GM19455 (cell line): ENCODE measurements around the gene TAX1BP1.
A peak's percentile ranks its signal among the peaks of the same experiment; 100 is the strongest.

ENCODE experiments used
- ATAC-seq: cut with Tn5 transposase; IDR thresholded peaks from one replicate; pipeline ENCODE4 v1.9.1; 2021; ENCODE audit not compliant: unreplicated experiment

TAX1BP1 gene

GRCh38 chr7:27739909-27740448 lies at the start of gene TAX1BP1:
TAX1BP1 (plus strand) TSS chr7:27740162; CDS start chr7:27748525, 8,363 bp downstream.
- ATAC-seq = peak; percentile 96

DNA sequence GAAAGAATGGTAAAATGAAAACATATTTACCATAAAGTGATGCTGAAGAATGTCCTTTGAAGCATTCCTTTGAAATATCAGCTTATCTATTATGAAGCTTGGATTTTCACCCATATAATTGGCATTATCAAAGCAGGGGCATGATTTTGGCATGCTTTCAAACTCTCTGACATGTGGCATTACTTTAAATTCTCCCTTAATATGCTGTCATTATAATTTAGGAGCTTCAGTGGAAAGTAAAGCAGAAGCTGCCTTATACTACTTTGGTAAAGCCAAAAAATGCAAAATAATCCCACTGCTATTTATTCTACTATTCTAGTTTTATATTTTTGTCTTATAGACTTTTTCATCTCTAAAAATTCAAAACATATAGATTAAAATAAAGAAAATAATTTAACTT lies 49.3 kb upstream of the TAX1BP1 start:
- no peak for ATAC-seq

GRCh38 chr7:27693794-27694193 lies 46.2 kb upstream of the TAX1BP1 start:
- ATAC-seq = no peak

DNA sequence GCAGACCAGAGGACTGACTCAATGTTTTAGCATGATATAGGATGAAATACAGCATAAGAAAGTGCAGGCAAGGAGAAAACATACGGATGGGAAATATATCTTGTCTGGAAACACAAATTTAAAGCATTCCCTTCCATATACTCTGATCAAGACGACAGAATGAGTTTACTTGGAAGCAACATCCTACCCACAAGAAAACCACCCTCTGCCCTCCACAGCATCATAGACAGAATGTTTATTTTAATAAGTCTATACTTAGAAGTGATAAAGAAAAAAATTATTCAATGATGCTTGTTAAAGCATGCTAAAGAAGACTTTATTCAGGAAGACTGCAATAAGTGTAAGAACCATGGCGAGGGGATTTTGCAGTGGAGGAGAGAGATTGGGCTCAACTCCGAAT lies 44.9 kb upstream of the TAX1BP1 start:
- ATAC-seq = no peak

DNA sequence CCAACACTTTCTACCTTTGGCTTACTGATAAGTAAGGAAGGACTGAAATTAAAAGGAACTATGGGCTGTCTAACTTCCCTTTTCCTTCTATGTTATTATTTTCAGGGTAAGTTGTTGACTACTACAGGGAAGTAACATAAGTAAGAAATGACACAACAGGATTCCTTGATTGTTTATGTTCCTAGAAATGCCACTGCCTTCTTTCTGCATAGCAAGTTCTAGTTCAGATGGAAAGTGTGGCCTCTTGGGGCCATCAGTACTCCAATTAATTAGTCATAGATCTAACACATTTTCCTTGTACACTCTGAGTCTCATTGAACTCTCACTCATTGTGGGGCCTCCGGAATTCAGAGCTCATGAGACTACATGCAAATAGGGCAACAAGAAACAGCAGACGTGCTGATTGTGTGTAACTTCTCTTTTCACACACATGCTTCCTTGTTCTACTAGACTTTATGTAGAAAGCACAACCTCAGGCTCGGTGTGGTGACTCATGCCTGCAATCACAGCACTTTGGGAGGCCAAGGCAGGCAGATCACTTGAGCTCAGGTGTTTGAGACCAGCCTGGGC lies 42.0 kb upstream of the TAX1BP1 start:
- ATAC-seq = peak; percentile 73

- no peak for ATAC-seq
These were observed 40.2 kb upstream of the TAX1BP1 start for GRCh38 chr7:27699751-27700150.

- no peak for ATAC-seq
These were observed 39.5 kb upstream of the TAX1BP1 start for GRCh38 chr7:27700501-27700900.

DNA sequence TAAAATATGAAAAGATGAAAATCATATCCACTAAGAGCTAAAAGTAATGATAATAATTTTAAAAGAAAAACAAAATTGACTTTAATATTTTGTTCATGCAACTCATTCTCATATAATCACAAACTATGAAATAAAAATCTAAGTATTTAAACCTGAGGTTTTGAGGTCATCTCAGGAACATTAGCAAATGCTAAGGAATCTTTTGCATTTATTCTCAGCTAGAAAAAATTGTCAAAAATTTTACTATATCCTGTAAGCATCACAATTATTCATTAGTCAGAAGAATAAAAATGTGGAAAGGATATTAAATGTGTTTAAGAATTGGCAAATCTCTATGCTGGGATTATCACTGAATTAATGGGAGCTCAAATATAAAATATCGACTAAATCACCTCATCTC lies 36.8 kb upstream of the TAX1BP1 start:
- no peak for ATAC-seq

GRCh38 chr7:27704422-27705199 lies 35.4 kb upstream of the TAX1BP1 start:
- ATAC-seq = no peak

DNA sequence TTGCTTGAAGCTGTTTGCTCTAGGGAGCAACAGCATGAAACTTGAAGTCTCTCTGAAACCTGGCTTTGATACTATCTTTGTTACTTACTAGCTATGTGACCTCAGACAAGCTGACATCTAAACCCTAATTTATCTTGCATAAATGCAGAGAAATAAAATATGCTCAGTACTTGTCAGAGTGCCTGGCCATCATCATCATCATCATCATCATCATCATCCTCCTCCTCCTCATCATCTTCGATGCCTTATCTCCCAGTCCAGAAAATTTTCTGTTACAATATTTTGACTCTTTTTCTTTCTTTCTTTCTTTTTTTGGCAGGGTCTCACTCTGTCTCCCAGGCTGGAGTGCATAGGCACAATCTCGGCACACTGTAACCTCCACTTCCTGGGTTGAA lies 34.8 kb upstream of the TAX1BP1 start:
- no peak for ATAC-seq

- ATAC-seq = no peak
These were observed 31.5 kb upstream of the TAX1BP1 start for GRCh38 chr7:27708485-27708884.

DNA sequence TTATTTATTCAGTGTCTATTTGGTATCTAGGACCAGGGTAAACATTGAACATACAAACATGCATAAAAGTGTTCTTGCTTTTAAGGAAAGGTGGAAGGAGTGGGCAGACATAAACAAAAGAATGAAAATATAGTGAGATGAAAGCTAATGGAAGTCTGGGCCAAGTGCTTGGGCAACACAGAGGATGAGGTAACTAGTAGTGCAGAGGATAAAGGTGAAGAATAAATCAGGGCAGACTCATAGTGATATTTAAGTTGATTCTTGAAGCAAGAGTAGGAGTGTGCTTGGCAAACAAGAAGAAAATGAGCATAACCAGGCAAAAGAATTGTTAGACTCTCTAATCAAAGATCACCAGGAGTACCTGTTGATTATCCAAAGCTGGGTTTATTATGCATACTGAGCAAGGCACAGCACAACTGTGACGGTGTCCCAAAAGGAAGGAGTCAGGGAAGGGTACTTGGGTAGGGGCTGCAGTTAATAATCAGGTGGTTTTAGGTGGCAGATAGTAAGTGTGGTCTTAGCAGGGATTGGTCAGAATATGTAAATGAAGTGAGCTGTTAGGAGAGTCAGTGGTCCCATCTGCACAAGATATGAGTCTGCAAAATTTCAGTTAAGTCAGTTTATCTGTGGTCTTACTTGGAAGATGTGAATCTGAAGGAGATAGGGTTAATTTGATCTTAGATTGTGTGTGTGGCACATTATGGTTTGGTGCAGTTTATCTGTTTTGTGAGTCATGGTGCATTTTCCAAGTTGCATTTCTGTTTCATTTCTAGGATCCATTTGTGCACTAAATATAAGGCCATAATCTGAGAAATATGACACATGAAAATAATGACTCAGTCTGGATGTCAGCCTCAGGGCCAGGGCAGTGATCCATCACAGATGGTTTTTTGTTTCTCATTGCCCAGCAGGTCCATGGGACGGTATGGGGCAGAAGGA lies 30.6 kb upstream of the TAX1BP1 start:
- no peak for ATAC-seq

DNA sequence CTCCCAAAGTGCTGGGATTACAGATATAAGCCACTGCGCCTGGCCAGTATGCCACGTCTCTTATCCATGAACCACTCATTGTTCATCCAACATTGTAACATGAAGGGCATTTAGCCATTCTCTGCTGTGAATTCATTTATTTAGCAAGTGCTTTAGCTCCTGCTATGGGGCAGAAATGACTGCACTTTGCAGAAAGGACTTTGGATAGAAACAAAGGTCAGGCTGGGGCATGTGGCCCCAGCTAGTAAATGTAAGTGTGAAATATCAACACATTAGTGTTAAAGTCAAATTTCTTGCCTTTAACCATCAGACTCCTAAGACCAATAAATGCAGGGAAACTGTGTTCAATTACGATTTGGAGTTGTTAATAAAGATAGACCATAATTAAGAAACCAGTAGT lies 27.7 kb upstream of the TAX1BP1 start:
- no peak for ATAC-seq

- no peak for ATAC-seq
These were observed 25.0 kb upstream of the TAX1BP1 start for GRCh38 chr7:27714831-27715444.

GRCh38 chr7:27723085-27723484 lies 16.9 kb upstream of the TAX1BP1 start:
- no peak for ATAC-seq

GRCh38 chr7:27727058-27727457 lies 12.9 kb upstream of the TAX1BP1 start:
- no peak for ATAC-seq

DNA sequence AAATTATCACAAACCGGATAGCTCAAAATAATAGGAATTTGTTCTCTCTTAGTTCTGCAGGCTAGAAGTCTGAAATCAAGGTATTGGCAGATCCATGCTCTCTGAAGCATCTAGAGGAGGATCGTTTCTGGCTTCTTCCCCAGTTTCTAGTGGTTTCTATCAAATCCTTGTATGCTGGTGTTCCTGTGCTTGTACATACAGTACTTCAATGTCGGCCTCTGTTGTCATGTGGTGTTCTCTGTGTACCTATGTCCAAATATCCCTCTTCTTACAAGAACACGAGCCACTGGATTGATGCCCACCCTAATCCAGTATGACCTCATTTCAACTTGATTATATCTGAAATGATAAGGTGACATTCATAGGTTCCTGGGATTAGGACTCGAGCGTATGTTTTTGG lies 9.8 kb upstream of the TAX1BP1 start:
- no peak for ATAC-seq

- ATAC-seq = no peak
These were observed 5.4 kb upstream of the TAX1BP1 start for GRCh38 chr7:27734583-27734982.

DNA sequence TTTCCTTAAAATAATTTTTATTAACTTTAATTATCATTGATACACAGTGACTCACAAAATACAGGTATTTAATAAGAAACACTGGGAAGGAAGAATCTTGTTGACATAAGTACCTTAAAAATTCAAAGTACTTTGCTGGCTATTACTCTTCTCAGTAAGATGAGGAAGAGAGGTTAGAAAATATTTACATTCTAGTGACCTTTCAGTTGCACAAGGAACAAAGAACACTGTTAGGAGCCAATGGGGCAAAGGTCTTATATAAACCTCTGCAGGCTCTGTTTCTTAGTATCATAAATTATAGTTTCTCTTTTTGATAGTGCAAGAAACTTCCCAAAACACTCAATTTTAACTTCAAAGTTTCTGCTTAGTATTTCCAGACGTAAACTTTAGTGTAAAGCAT lies 4.8 kb upstream of the TAX1BP1 start:
- no peak for ATAC-seq

GRCh38 chr7:27735831-27736230 lies 4.1 kb upstream of the TAX1BP1 start:
- ATAC-seq = no peak

GRCh38 chr7:27737178-27737577 lies 2.8 kb upstream of the TAX1BP1 start:
- no peak for ATAC-seq
